ENCODE measurements around the gene PLPP2.
"Not testable (repeated sequence)": the region's sequence is repeated elsewhere in the genome, so short reads cannot be mapped to it uniquely, and the experiment has no call there.

- TF ChIP-seq CTCF (IDR thresholded peaks at IDR 0.05; ENCODE audit: low read length); EZH2 (IDR thresholded peaks at IDR 0.05; ENCODE audit: borderline replicate concordance, low read length): not testable (repeated sequence)
Measured at GRCh38 chr19:256804-257203, 34.4 kb downstream of the PLPP2 start.

Measured in OCI-LY1 (cell line).